ENCODE measurements around the gene PRKCA.

DNA sequence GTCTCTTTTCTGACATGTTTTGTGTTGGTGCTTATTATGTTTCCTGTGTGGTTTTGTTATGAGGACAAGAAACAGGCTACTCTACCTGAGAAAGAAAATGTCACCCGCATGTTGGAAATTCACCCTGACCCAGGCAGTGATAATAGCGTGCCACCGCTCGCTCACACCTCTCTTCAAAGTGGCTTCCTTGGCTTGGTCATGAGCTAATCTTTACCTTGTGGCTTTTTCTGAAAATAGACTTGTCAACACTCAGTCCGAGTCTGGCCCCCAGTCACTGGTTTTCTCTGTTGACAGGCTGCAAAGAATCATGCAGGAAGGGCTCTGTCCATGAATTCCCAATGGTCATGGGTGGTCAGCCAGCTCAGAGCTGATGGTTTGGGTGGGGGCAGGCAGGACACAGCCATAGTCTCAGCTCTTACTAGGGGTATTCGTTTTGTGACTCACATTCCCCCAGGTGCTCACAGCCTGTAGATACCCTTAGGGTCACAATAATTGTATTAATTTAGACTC lies 411.2 kb downstream of the PRKCA start:
- TF ChIP-seq, protein P1, sequence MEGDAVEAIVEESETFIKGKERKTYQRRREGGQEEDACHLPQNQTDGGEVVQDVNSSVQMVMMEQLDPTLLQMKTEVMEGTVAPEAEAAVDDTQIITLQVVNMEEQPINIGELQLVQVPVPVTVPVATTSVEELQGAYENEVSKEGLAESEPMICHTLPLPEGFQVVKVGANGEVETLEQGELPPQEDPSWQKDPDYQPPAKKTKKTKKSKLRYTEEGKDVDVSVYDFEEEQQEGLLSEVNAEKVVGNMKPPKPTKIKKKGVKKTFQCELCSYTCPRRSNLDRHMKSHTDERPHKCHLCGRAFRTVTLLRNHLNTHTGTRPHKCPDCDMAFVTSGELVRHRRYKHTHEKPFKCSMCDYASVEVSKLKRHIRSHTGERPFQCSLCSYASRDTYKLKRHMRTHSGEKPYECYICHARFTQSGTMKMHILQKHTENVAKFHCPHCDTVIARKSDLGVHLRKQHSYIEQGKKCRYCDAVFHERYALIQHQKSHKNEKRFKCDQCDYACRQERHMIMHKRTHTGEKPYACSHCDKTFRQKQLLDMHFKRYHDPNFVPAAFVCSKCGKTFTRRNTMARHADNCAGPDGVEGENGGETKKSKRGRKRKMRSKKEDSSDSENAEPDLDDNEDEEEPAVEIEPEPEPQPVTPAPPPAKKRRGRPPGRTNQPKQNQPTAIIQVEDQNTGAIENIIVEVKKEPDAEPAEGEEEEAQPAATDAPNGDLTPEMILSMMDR (IDR thresholded peaks at IDR 0.05; ENCODE audit: low read depth, low read length): no peak
- no peak for TF ChIP-seq POLR2A (IDR thresholded peaks at IDR 0.05; ENCODE audit: extremely low read depth, insufficient read length)

Data from NB4 (cell line).